HG02981 (cell line): ENCODE results near the gene ANO9.

ENCODE experiments used
- ATAC-seq: cut with Tn5 transposase; IDR thresholded peaks from one replicate; pipeline ENCODE4 v1.9.1; 2021; ENCODE audit warnings: mild to moderate bottlenecking, moderate library complexity; ENCODE audit not compliant: unreplicated experiment

Gene ANO9

GRCh38 chr11:372809-373715, 68.7 kb downstream of the ANO9 start:
- no peak for ATAC-seq

- no peak for ATAC-seq
These were observed 69.9 kb downstream of the ANO9 start for GRCh38 chr11:371716-372590.

- ATAC-seq = no peak
These were observed 70.8 kb downstream of the ANO9 start for GRCh38 chr11:371051-371450.

- ATAC-seq = no peak
These were observed 71.5 kb downstream of the ANO9 start for GRCh38 chr11:370070-370941.

GRCh38 chr11:369336-370018, 72.3 kb downstream of the ANO9 start, which contains the start of gene B4GALNT4:
B4GALNT4 (plus strand) TSS chr11:369499; CDS start chr11:369804, 305 bp downstream.
- ATAC-seq = no peak

GRCh38 chr11:368414-369335, 73.1 kb downstream of the ANO9 start:
- ATAC-seq = no peak

- ATAC-seq = no peak
These were observed 73.8 kb downstream of the ANO9 start for GRCh38 chr11:367956-368413.
